Sigmoid colon (tissue), 7 donors: ENCODE data around the gene ADARB2. TPM values are rescaled to one million over a fixed set of nuclear protein-coding genes. Genes with fewer than 3 reads are reported as not detected.

ENCODE experiments used
- DNase-seq: peaks from one replicate; pipeline ENCODE4 v3.0.0-alpha.2; 2019
- H3K27ac ChIP-seq, 4 donors: fragments of 200-600 bp; sonication (generic); one replicate each; pipeline ENCODE4 v1.5.1; 2016 to 2019; ENCODE audit warnings: mild to moderate bottlenecking in 1 of 4
- H3K27me3 ChIP-seq, 3 donors: fragments of 200-600 bp; sonication (generic); one replicate each; pipeline ENCODE4 v1.5.1; 2019; ENCODE audit warnings: mild to moderate bottlenecking in 1 of 3
- H3K36me3 ChIP-seq, 4 donors: fragments of 200-600 bp; sonication (generic); one replicate each; pipeline ENCODE4 v1.5.1; 2016 to 2019
- H3K4me1 ChIP-seq, 4 donors: fragments of 200-600 bp; sonication (generic); one replicate each; pipeline ENCODE4 v1.5.1; 2017 to 2019
- H3K4me3 ChIP-seq, 4 donors: fragments of 200-600 bp; sonication (generic); one replicate each; pipeline ENCODE4 v1.5.1; 2017 to 2019; ENCODE audit warnings: mild to moderate bottlenecking in 2 of 4, moderate library complexity in 1 of 4
- H3K9me3 ChIP-seq, 4 donors: fragments of 200-600 bp in 3 of 4; sonication (generic) in 3 of 4; one replicate each; pipeline versions ENCODE4 v1.5.1 to v1.6.1; 2013 to 2019
- CTCF ChIP-seq, 4 experiments: fragments of 450-650 bp in 3 of 4; fragments of 200-600 bp in 1 of 4; IDR thresholded peaks; one replicate each; pipeline ENCODE4 v1.5.1; 2016 to 2019; ENCODE audit warnings: antibody characterized with exemption in 4 of 4, mild to moderate bottlenecking in 3 of 4, moderate library complexity in 2 of 4
- EP300 ChIP-seq, 4 donors: sonication (generic); formaldehyde crosslinking; IDR thresholded peaks; one replicate each; pipeline ENCODE4 v1.6.1; 2017; ENCODE audit warnings: antibody characterized with exemption in 4 of 4
- POLR2A ChIP-seq, 2 donors: fragments of 450-650 bp; IDR thresholded peaks; one replicate each; pipeline ENCODE4 v1.6.1; 2016; ENCODE audit warnings: antibody characterized with exemption in 2 of 2, mild to moderate bottlenecking in 2 of 2, moderate library complexity in 2 of 2
- POLR2AphosphoS5 ChIP-seq, 4 donors: sonication (generic); formaldehyde crosslinking; IDR thresholded peaks; one replicate each; pipeline ENCODE4 v1.6.1; 2017; ENCODE audit warnings: antibody characterized with exemption in 4 of 4
- WGBS, 2 donors: extraction: QIAGEN DNeasy Blood & Tissue Kit; methylation state at CpG; one replicate each; pipeline ENCODE4 v1.1.7; 2013; 5-methylcytosine and 5-hydroxymethylcytosine counted together
- intact Hi-C: fragments of 100-400 bp; cut with DNase I; formaldehyde crosslinking; loops from one replicate; pipeline ENCODE4 v1.15.1; 2023
- polyA plus RNA-seq, 3 donors: library from polyadenylated mRNA; stranded (reverse); fragments of 200-250 nt; gene quantifications; one replicate each; pipeline ENCODE4 v1.2.3, GENCODE V29; 2013
- total RNA-seq, 4 donors: library from RNA; depleted of rRNA; stranded (reverse); fragments of >200 nt; gene quantifications; one replicate each; pipeline ENCODE4 v1.1.0, GENCODE V29; 2016
- donor health status: healthy with polysubstance abuse.
- donor health status: Bipolar disorder and iron deficiency.
- donor health status: healthy.

Gene ADARB2
- total and polyA plus RNA-seq, 7 donors = 0.60 to 5.9 (median 3.5) TPM; not detected in 1

GRCh38 chr10:1348773-1349050 is 388.6 kb downstream of the ADARB2 start:
- Histone ChIP-seq H3K9me3 (no peaks in the 10 kb centered on the region), H3K36me3 (no peaks in the 10 kb centered on the region), H3K4me1 (no peaks in the 10 kb centered on the region), H3K4me3 (no peak overlapping the region), H3K27me3 (no peaks in the 10 kb centered on the region), H3K27ac (no peak overlapping the region)
- TF ChIP-seq CTCF (IDR thresholded peaks at IDR 0.05) (no peak), POLR2AphosphoS5 (IDR thresholded peaks at IDR 0.05) (no peak), EP300 (IDR thresholded peaks at IDR 0.05) (no peak)
- intact Hi-C loops = no loop called here
- DNase-seq = no peak
- 87 to 95% methylated on average over 5 of the region's 5 CpGs for WGBS, 2 donors

- H3K9me3 ChIP-seq = no peaks in the 10 kb centered on the region
- H3K4me3 ChIP-seq = no peak overlapping the region
- H3K27ac ChIP-seq = no peak overlapping the region
- intact Hi-C loops = no loop called here
- 50 to 66% methylated on average over 17 of the region's 17 CpGs for WGBS, 2 donors
- no peaks in the 10 kb centered on the region for H3K4me1 ChIP-seq
- TF ChIP-seq POLR2A (IDR thresholded peaks at IDR 0.05) = no peak
- no peak for TF ChIP-seq EP300 (IDR thresholded peaks at IDR 0.05)
- TF ChIP-seq POLR2AphosphoS5 (IDR thresholded peaks at IDR 0.05) = no peak
- TF ChIP-seq CTCF (IDR thresholded peaks at IDR 0.05) = no peak
- DNase-seq = no peak
- H3K27me3 ChIP-seq = no peaks in the 10 kb centered on the region
- no peaks in the 10 kb centered on the region for H3K36me3 ChIP-seq
Measured at GRCh38 chr10:1347962-1348772, 389.2 kb downstream of the ADARB2 start.

- no peaks in the 10 kb centered on the region for H3K9me3 ChIP-seq
- no peak overlapping the region for H3K4me3 ChIP-seq
- no peaks in the 10 kb centered on the region for H3K27me3 ChIP-seq
- no peaks in the 10 kb centered on the region for H3K4me1 ChIP-seq
- no peaks in the 10 kb centered on the region for H3K36me3 ChIP-seq
- no peak for DNase-seq
- H3K27ac ChIP-seq = no peak overlapping the region
- 96% methylated on average over 15 of the region's 15 CpGs for WGBS, 2 donors
- intact Hi-C loops = no loop called here
- TF ChIP-seq POLR2A (IDR thresholded peaks at IDR 0.05) (no peak), EP300 (IDR thresholded peaks at IDR 0.05) (no peak), CTCF (IDR thresholded peaks at IDR 0.05) (no peak), POLR2AphosphoS5 (IDR thresholded peaks at IDR 0.05) (no peak)
Measured at GRCh38 chr10:1347525-1347924, 389.8 kb downstream of the ADARB2 start.

- WGBS, 2 donors = 91 to 94% methylated on average over 8 of the region's 8 CpGs
- intact Hi-C loops = no loop called here
- H3K27ac ChIP-seq = no peak overlapping the region
- no peaks in the 10 kb centered on the region for H3K9me3 ChIP-seq
- TF ChIP-seq CTCF (IDR thresholded peaks at IDR 0.05) = no peak
- no peak for TF ChIP-seq EP300 (IDR thresholded peaks at IDR 0.05)
- no peaks in the 10 kb centered on the region for H3K27me3 ChIP-seq
- H3K4me3 ChIP-seq = no peak overlapping the region
- DNase-seq = no peak
- H3K4me1 ChIP-seq = no peaks in the 10 kb centered on the region
- H3K36me3 ChIP-seq = no peaks in the 10 kb centered on the region
Measured at GRCh38 chr10:1346201-1346600, 391.1 kb downstream of the ADARB2 start.

GRCh38 chr10:1345368-1345767 is 392.0 kb downstream of the ADARB2 start:
- no peak for TF ChIP-seq EP300 (IDR thresholded peaks at IDR 0.05)
- TF ChIP-seq CTCF (IDR thresholded peaks at IDR 0.05) = no peak
- no peak for TF ChIP-seq POLR2AphosphoS5 (IDR thresholded peaks at IDR 0.05)
- TF ChIP-seq POLR2A (IDR thresholded peaks at IDR 0.05) = no peak
- Histone ChIP-seq H3K27me3 (no peaks in the 10 kb centered on the region), H3K36me3 (no peaks in the 10 kb centered on the region), H3K4me1 (no peaks in the 10 kb centered on the region), H3K4me3 (no peak overlapping the region), H3K9me3 (no peaks in the 10 kb centered on the region), H3K27ac (no peak overlapping the region)
- DNase-seq = no peak
- intact Hi-C loops = no loop called here
- 79 to 81% methylated on average over 4 of the region's 4 CpGs for WGBS, 2 donors
